ENCODE results near the gene PITX2.

Gene PITX2

DNA sequence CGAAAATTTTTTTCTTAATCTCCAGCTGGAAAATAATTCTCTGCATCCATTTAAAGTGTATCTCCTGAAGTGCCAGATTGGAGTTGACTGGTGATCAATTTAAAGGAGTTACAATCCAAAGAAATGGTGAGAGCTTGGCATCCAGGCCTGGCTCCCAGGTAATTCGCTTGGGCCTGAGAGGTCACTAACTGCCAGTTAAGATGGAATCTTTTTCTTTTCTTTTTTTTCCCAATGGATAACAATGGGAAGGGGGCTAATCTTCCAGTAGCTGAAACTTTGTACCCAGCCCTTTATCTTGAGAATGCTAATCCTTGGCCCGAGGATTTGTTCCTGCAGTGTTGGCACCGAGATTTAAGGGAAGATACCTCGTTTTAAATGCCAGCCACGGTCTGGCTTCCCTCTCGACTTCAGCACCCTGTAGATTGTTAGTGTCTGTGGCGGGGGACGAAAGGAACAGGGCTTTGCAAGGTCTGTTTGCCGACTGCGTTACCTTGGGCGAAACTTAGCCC lies 13.3 kb upstream of the PITX2 start:
- DNase-seq: no peak

DNA sequence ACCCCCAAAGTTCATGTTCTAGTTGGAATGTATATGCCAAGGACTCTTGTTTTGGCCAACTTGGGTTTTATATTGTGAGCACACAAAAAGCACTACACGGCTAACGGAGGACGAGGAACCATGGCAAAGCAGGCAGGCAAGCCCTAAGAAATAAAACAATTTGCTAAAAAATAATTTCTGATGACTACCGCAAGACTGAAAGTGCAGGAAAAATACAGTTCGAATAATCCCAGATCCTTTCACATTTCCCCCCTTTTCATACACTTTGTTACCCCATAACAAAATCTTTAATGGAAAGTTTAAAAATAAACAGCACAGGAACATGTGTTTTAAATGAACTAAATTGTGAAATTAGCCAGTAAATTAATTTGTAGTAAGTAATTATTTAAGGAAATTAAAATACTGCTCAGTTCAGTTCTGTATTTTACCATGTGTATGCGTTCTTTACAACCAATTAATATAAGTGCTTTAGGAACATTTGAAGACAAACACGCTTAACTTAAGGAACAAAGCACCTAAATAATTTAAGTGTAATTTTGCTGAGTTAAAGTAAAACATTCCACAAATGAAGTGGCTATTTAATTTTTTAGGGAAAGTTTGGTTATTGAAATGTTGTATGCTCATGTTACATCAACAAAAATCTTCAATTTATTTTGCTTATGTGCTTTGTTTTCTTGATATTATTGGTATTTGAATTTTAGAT lies 12.4 kb upstream of the PITX2 start:
- DNase-seq: no peak

DNA sequence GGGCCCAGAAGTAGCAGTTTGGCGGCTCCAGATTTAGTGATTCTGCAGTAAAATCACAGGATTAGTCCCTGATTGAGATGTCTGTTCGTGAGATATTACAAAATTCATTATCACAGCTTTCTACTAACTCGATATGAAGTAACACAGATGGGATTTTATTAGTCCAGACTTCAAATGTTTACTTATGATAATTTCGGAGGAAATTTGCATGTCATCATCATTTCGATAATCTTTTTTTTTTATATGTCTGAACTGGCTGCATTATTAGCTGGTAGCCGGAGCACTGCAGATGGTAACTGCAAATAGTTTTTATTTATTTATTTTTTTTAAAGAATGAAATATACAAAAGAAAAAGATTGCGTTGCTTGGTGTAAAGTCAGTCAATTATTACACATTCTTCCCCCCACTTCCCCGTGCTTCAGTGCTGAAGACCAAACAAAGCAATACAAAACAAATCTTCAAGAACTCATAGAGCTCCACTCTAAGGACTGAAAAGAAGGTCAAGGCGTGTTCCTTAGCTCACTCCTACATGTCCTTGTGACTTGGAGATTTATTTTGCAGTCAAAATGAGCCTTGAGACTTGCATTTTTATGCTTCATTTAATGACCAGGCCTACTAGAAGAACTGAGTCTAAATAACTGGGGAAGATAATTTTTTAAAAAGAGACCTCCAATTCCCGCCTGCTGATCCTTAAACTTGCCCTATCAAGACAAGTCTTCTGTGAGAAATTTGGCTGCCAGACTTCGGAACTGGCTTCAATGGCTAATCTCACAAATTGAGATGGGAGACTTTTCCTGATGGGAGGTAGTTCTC lies 11.7 kb upstream of the PITX2 start:
- no peak for DNase-seq

- no peak for DNase-seq
These were observed 10.8 kb upstream of the PITX2 start for GRCh38 chr4:110633358-110634341.

DNA sequence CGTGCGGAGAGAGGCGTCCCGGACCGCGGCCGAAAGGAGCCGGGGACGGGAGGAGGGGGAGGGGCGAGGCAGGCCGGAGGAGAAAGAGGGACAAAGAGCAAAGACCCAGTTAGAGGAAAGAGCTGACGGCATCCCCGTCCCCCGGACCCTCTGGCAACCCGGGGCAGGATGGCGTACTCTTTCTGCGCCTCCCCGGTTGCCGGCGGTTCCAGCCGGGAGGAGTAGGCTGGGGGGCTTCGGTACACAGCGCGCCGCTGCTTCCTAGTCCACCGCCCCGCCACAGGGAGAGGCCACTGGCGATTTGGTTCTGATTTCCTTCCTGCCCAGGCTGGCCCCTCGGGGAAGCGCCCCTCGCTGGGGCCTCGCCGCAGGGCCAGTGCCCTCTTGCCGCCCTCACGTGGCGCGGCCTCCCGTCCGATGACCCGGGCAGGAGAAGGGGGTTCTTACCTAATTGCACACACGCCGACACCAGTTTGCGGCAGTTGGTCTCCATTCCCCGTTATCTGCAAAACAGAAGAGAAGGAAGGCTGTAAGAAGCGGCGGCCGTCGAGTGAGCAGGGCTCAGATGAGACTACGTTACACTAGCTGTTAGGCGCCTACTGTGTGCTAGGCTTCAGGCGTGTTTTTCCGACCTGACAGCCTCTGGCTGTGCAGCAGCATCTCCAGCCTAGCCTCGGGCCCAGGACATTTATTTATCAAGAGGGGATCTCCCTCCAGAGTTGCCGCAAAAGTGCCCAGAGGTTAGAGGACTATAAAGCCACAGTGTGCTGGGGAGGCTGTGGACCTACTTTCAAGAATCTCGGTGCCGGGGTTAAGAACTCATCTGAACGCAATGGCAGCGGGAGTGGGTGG lies 9.9 kb upstream of the PITX2 start:
- DNase-seq: no peak

DNA sequence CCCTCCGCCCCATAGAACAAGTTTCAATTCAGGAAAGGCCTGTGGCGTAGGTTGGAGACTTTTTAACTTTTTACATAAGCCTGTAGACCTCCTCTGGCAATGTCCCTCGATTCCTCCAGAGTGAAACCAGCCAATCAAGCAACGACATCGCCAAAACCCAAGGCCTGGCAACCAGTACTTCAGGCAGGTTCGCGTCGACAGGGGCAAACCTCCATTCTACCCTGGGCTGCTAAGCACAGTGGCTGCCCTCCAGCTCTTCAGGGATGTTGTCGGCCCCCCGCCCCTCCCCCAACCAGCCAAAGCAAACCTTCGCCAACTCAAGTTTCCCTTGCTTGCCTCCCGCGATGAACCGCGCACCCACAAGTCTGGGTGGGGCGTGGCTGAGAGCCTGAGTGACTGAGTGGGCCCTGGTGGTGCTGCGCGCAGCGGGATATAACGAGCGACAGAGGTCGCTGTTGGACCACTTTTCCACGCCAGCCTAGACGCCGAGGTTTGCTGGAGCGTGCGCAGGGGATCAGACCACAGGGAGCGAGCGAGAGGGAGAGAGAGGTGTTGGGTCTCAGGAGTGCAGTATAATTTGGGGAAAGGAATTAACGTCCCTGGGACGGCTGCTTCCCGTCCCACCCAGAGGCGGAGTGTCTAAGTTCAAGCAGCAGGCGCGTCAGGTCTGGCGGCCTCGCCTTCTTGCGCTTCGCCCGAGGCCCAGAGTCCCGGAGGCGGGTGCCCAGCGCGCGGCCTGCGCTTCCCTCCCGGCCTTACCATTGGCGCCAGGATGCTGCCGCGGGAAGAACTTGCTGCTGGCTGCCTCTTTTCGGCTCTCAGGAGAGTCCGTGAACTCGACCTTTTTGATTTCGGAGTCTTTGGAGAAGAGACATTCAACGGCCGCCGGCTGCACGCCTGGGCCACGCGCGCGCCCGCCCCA lies 9.0 kb upstream of the PITX2 start:
- DNase-seq: no peak

DNA sequence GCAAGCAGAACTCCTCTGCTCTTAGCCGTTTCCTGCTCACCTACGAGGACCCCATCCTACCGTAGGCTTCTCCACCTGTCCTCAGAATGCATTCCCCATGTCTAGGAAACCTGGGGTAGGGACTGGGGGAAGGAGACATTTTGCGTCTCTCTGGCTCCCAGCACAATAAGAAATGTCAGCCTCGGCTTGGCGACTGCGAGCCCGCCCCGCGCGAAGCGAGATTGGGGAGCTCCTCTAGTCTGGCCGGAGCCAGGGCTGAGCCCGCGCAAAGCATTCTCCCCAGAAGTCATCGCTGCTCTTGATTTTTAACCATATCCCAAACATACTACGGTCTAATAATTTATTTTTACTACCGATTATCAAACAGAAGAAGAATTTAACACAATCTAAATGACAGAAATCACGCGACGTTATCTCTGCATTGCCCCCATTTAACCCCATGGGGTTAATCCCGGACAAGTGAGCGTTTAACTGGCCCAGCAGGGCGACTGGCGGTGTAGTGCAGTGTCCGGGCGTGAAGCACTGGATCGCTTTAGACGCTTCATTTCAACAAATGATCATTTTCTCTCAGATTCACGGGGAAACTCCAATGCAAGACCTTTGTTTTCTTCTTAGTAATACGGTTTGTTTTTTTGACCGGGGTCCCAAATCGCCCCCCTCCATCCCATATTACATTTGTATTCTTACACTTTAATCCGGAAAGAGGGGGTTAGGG lies 8.0 kb upstream of the PITX2 start:
- no peak for DNase-seq

DNA sequence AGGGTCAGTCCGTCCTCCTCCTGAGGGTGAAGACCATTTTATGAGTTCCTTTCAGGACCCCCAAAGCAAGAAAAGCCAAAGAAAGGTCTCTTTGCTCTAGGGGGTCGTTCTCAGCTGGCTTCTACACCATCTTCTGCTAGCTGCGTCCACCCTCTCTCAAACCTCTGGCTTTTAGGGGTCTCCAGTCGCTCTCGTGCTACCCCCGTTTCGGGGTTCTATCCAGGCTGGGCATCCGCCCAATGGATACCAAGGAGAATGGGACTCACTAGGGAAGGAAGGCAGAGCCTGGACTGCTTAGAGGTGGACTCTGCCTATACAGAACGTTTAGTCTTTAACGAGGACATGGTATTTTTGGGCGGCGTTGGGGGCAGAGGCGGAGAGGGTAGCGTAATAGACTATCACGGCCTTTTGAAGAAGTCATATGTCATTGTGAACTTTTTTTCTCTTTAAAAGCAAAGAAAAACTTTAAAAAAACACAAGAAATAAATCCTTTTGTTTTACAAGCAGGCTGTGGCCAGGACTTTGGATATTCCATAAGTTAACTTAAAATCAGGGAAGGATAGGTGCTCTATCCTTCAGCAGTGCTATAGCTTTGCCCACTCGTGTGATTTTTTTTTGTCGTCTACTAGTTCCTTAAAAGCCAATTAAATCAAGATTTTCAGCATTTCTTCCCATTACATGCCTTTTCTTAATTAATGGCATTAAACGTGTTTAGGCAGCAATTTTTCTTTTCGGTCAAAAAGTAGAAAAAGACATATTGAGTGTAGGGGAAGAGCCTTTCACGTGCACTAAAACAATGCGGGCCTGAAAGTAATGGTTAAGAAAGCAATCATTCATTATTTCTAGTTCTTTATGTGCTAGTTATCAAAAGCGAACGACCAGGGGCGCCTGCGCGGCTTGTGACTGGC lies 7.2 kb upstream of the PITX2 start:
- DNase-seq: no peak

- DNase-seq: no peak
These were observed 6.4 kb upstream of the PITX2 start for GRCh38 chr4:110629214-110629754.

- no peak for DNase-seq
These were observed 5.9 kb upstream of the PITX2 start for GRCh38 chr4:110628663-110629213.

DNA sequence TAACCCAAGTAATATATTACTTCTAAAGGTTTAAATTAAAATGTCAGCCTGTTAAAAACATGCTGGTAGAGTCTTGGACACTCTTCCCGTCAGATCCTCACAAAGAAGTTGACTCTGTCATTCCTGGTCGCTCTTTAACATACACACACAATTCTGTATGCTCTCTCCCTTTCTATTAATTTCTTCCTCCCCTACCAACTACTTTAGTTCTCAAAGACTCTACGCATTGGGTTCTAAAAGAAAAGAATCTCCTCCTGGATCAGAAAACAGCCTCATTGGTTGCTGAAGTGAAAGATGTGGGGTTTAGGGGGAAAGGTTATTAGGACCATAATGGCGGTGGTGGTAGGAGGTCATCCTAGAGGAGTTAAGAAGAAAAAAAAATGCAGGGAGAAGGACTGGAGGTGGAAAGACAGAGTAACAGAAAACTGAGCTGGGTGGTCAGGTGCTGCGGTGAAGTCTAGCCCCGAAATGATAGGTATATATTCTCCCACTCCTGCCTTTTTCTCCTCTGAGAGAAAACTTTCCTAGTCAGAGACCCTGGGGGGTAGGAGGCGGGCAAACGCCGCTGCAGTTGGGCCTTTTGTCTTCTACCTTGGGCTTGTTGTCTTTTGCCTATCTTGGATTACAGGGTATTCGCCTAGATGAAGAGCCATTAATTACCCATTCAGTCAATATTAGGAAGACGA lies 5.2 kb upstream of the PITX2 start:
- no peak for DNase-seq

GRCh38 chr4:110626532-110627153 lies 3.8 kb upstream of the PITX2 start:
- no peak for DNase-seq

DNA sequence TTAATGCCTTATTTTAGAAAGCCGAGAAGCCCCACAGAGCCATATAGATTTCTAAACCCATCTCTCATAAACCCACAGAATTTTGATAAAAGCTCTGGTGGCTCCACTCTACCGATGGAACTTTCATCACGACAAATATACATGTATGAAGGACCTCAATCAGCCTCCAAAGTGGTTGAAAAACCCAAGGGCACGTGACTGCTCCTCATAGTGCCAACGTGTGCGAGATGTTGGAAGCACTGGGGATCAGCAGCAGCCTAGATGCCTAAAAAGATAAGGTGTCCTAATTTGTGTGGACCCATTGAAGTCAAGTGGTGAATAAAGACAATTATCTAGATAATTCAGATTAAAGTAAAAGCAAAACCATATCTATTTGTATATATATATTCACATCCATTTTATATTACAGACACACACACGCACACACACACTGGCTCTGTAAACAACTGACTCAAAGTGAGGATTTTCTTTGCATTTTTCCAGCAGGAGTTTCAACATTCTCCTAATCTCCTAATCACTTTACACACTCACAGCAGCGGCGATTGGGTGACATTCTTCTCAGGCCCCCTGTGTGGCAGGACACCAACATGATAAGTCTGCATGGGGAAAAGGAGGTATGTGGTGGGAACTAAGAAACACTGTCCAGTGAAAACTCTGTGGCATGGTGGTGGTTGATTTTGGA lies 2.8 kb upstream of the PITX2 start:
- no peak for DNase-seq

DNA sequence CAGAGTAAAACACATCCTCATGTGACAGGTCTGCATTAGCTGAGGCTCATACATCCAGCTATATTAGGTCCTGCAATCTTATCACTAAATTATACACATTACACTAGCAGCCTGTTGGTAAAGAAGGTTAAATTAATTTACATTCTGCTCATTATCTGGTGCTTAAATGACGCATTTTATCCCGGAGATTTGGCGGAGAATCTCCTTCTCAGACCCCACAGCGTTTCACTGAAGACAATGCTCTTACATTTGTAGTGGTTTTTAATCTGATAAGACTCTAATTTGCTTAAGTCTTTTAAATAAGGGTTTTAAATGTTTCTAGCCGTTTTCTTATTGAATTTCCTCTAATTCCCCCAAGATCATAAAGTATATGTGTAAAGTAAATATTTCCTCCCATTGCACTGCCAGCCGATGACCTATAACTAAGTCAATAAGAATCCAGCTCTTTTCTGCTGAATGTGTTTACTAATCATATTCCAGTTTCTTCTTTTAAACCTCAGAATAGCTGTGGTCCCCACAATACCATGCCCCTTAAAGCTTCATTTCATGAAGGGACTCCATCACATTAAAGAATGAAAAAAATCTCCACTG lies 2.1 kb upstream of the PITX2 start:
- DNase-seq: no peak

DNA sequence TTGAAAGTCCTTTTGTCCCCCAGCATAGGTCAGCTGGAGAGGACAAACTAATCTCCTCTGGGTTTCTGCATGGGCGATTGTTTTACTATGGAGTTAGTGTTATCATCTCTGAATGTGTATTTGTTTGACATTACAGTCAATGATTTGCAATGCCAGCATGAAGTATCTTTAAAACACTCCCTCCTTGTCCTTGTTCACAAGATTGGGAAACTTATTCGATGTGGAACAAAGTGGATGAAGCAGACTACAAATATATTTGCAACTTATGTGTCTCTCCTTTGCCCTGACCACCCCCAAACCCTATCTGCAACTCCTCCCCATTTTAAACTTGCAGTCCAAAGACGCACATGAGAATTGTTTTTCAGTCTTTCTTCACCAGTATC lies 1.5 kb upstream of the PITX2 start:
- no peak for DNase-seq

DNA sequence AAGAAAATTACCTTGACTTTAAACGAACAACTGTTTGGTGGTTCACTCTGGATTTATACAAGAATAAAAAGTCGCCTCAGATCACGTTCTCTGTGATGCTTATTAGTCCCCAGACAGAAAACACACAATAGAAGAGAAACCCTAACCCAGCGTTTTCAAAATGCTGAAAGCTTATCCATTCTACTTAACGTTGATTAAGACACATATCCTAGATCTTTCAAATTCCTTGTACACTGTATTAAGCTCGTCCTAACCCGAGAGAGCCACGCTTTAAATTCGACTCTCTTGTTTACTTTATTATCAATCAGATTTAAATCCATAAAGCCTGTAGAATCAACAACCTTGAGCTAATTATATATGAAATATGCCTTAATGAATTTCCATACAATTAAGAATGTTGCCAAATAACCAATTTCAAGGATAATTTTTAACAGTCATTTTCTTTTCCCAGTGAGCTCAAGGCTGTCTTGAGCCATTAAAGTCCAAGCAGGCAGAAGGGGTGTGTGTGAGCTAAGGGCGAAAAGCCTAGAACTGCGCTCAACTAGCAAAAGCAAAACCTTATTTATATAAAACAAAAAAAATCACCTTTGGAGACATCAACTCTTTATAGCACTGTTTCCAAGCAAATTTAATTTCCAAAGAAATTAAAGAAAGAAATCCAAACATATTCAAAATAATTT lies 981 bp upstream of the PITX2 start:
- no peak for DNase-seq
